HFF-Myc (cell line): ENCODE measurements around the gene CAST.
A peak's percentile ranks its signal among the peaks of the same experiment; 100 is the strongest.
"Not testable (repeated sequence)": the region's sequence is repeated elsewhere in the genome, so short reads cannot be mapped to it uniquely, and the experiment has no call there.

Experiments used
- DNase-seq: peaks from one replicate; pipeline ENCODE4 v3.0.0-alpha.2; 2011; ENCODE audit warnings: low read depth; ENCODE audit errors: extremely low read depth
- H3K4me3 ChIP-seq: replicated peaks from 2 replicates; pipeline ENCODE4 v1.5.1; 2011; ENCODE audit warnings: low read depth, mild to moderate bottlenecking, control low read depth, low read length
- CTCF ChIP-seq: IDR thresholded peaks from 2 replicates; pipeline ENCODE4 v1.5.1; 2012; ENCODE audit warnings: mild to moderate bottlenecking, low read depth, low read length, control low read depth; ENCODE audit errors: missing control alignments

Gene CAST, protein sequence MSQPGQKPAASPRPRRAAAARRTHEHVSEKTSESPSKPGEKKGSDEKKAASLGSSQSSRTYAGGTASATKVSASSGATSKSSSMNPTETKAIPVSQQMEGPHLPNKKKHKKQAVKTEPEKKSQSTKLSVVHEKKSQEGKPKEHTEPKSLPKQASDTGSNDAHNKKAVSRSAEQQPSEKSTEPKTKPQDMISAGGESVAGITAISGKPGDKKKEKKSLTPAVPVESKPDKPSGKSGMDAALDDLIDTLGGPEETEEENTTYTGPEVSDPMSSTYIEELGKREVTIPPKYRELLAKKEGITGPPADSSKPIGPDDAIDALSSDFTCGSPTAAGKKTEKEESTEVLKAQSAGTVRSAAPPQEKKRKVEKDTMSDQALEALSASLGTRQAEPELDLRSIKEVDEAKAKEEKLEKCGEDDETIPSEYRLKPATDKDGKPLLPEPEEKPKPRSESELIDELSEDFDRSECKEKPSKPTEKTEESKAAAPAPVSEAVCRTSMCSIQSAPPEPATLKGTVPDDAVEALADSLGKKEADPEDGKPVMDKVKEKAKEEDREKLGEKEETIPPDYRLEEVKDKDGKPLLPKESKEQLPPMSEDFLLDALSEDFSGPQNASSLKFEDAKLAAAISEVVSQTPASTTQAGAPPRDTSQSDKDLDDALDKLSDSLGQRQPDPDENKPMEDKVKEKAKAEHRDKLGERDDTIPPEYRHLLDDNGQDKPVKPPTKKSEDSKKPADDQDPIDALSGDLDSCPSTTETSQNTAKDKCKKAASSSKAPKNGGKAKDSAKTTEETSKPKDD

DNA sequence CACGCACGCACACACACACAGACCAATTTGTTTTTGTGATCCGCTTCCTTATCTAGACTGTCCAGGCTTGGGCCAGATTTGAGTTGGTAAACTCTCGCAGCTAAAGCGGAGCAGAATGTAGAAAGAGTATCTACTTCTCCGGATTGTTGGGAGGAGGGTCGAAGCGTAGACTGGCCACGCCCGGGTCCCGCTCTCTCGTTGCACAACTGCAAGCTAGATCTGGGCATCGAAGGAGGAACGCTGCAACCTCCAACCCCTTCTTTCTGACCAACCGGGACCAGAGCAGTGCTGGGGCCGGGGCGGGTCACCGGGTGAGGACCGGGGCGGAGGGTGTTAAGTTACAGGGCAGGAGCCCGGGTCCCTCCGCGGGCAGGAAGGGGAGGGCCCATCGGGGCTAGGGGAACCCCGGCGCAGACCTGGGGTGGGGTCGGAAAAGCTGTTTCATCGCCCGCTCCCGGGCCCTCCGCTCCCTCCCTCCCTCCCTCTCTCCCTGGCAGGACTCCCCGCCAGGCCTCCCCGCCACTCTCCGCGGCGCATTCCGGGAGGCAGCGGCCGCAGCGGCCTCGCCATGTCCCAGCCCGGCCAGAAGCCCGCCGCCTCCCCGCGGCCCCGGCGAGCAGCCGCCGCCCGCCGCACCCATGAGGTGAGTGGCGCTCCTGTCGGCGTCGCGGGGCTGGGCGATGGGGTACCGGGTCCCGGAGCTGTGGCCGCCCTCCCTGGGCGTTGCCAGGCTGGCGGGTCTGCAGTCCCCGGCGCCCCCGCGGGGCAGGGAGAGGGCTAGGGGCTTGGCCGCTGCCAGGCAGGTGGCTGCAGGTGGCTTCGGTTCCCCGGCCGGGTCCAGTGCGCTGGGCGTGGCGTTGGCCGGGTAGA is at the start of gene CAST:
Gene CAST (plus strand): TSS at position 522 of the 870 bp plus-strand sequence. CDS start 47 bp downstream, at position 569.
- peak; percentile 74 for DNase-seq
- peak within 1 kb of the TSS; percentile 71 for H3K4me3 ChIP-seq
- TF ChIP-seq CTCF = no peak

GRCh38 chr5:96614110-96614691 is 48.0 kb upstream of the CAST start:
- no peak for TF ChIP-seq CTCF
- 0 out of 2 replicates have a peak overlapping the region, but pooled peaks have one; percentile 12 for H3K4me3 ChIP-seq
- peak; percentile 85 for DNase-seq

GRCh38 chr5:96615223-96615622 is 47.0 kb upstream of the CAST start:
- H3K4me3 ChIP-seq = no peak overlapping the region
- DNase-seq = no peak
- TF ChIP-seq CTCF = no peak

DNA sequence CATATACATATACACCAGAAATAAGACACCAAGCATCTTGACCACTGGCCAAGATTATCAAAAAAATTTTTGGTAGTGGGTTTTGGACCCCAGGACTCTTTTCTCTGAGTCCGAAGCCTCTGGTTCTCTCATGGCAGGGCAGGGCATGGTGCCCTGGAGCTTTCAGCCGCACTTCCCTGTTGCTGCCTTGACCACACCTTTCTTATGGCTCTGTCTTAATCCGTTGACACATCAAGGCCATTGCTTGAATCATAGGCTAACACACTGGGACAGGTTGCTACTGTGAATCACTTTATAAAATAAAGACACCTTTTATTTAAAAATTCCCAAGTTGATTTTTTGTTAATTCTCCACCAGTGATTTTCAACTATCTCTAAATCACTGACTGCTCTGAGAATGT is 45.4 kb upstream of the CAST start:
- no peak overlapping the region for H3K4me3 ChIP-seq
- DNase-seq = no peak
- TF ChIP-seq CTCF = no peak

DNA sequence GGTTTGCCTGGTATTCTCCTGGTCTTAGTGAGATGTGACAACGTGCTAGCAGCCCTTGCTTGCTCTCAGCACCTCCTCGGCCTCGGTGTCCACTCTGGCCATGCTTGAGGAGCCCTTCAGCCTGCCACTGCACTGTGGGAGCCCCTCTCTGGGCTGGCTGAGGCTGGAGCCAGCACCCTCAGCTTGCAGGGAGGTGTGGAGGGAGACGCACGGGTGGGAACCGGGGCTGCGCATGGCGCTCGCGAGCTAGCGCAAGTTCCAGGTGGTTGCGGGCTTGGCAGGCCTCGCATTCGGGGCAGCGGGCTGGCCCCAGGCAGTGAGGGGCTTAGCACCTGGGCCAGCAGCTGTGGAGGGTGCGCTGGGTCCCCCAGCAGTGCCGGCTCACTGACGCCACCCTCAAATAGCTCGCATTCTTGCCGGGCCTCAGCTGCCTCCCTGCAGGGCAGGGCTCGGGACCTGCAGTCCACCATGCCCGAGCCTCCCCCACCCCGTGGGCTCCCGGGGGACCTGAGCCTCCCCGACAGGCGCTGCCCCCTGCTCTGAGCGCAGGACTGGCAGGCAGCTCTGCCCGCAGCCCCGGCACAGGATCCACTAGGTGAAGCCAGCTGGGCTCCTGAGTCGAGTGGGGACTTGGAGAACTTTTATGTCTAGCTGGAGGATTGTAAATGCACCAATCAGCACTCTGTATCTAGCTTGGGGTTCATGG is 43.7 kb upstream of the CAST start:
- not testable (repeated sequence) for H3K4me3 ChIP-seq, DNase-seq

- TF ChIP-seq CTCF = no peak
- no peak for DNase-seq
- H3K4me3 ChIP-seq = no peak overlapping the region
Observed at GRCh38 chr5:96619946-96620345, 42.2 kb upstream of the CAST start.
